ACHN (cell line): Measurements from ENCODE around the gene MYO1D.
A peak's percentile ranks its signal among the peaks of the same experiment; 100 is the strongest.
"Not testable (repeated sequence)": the region's sequence is repeated elsewhere in the genome, so short reads cannot be mapped to it uniquely, and the experiment has no call there.

Experiments used
- DNase-seq: peaks from one replicate; pipeline ENCODE4 v3.0.0-alpha.2; 2015
- in situ Hi-C: cut with HindIII; loops from 2 replicates; pipeline ENCODE4 v1.10.0; 2017; ENCODE audit warnings: low sequenced_read_pairs, low pct_ligation_motif_present, low pct_unique_long_range_greater_than_20kb

MYO1D gene

DNA sequence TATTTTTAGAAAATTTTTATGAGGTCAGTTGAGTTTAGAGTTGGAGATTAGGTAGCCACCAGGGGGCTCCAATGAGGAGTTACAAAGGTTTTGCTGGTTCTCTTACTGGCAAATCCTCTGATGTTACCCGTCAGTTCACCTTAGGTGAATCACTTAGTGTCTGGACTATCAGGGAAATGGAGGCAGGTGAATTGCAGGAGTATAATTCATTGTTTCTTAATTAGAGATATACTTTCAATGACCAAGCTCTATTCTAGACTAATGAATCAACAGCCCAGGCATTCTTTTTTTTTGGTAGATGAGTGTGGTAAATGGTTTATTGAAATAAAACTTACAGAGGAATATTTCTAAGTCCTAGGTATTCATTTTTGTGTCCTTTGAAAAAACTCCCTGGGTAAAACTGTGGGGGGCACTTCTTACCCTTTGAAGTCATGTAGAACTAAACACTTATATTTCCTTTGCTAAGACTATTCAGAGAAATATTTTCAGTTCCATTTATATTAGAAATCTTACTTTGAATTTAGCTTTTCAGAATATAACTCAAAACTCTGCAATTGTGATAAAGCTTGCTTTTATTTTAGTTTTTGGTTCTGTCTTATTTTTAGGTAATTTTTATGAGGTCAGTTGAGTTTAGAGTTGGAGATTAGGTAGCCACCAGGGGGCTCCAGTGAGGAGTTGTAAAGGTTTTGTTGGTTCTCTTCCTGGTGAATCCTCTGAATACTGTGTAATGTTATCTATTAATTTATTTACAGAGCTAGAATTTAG is 414.9 kb downstream of the MYO1D start:
- in situ Hi-C loops: no loop called here
- peak; percentile 77 for DNase-seq

- in situ Hi-C loops: no loop called here
- no peak for DNase-seq
These were observed 415.4 kb downstream of the MYO1D start for GRCh38 chr17:32461498-32461852.

DNA sequence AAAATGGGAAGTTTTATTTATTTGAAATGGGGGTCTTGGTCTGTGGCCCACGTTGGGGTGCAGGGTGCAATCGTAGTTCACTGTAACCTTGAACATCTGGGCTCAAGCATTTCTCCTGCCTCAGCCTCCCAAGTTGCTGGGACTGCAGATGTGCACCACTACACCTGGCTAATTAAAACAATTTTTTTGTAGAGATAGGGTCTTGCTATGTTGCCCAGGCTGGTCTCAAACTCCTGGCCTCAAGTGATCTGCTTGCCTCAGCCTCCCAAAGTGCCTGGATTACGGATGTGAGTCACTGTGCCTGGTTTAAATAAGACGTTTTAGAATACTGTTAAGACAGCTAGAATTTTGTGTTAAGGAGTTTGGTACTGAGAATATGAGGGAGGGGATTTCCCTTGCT is 416.9 kb downstream of the MYO1D start:
- in situ Hi-C loops: no loop called here

GRCh38 chr17:32458371-32458770 is 418.6 kb downstream of the MYO1D start:
- no peak for DNase-seq
- in situ Hi-C loops: no loop called here

More for the DNA sequence above, 416.9 kb downstream of the MYO1D start:
- no peak for DNase-seq

DNA sequence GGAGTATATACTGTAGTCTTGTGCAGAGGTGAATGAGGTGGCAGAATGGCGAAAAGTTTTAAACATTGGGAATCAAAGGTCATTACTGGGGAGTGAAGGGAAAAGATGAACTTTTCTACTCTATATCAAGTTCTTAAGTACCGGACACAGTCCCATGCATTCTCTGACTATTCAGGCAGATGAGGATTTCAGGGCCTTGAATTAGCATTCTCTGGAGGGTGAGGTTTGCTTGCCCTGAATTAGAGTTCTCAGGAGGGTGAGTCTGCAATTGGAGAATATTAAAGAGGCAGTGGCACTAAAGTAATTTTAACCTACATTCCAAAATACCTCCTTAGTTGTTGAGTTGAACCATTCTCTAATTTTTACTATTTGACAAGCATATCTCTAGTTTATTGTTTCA is 423.6 kb downstream of the MYO1D start:
- in situ Hi-C loops: no loop called here
- no peak for DNase-seq

GRCh38 chr17:32452281-32452680 is 424.6 kb downstream of the MYO1D start:
- DNase-seq: no peak
- in situ Hi-C loops: no loop called here

GRCh38 chr17:32451879-32452278 is 425.0 kb downstream of the MYO1D start:
- DNase-seq: no peak
- in situ Hi-C loops: no loop called here

DNA sequence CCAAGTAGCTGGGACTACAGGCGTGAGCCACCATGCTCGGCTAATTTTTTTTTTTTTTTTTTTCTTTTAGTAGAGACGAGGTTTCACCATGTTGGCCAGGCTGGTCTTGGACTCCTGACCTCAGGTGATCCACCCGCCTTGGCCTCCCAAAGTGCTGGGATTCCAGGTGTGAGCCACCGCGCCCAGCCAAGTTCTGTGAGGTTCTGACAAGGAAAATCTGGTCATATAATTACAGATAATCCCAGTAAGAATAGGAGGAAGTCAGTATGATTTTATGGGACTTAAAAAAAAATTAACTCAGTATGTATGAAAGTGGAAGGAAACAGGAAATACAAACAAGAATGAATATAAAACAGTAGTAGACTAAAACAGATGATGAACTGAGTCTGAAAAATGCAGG is 426.5 kb downstream of the MYO1D start:
- in situ Hi-C loops, DNase-seq: not testable (repeated sequence)

- in situ Hi-C loops: no loop called here
- no peak for DNase-seq
These were observed 427.0 kb downstream of the MYO1D start for GRCh38 chr17:32449963-32450362.

DNA sequence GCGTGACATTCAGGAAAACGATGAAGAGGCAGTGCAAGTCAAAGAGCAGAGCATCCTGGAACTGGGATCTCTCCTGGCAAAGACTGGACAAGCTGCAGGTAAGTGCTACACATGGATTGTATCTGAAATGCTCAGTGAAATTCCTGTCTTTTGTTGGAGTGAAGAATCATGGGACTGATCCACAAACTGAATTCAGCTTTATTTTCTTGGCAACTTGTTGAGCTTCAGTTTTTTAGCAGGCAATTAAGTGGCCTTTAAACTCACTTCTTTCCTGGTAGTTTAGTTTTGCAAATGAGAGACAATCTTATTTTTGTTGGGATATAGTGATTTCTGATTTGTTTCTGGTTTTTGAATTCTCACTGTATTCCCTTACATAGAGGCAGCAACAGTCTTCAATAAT is 430.0 kb downstream of the MYO1D start:
- DNase-seq: no peak
- in situ Hi-C loops: no loop called here

- DNase-seq: peak; percentile 17
- in situ Hi-C loops: no loop called here
These were observed 431.0 kb downstream of the MYO1D start for GRCh38 chr17:32445971-32446370.

DNA sequence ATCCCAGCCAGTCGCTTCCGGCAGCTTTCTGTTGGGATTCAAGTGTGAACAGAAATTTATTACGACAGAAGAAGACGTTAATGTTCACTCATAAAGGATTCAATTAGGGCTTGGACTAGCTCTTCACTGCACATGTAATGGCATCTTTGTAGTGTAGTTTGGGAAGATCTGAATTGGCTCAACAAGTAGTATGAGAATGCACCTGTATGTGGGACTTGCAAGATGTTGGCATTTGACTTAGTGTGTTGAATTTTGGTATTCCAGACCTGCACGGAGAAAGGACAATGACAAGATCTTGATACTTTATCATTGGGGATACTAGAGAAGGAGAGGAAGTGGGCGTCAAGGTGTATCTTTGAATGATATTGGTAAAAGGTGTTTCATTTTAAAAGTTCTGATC is 431.4 kb downstream of the MYO1D start:
- in situ Hi-C loops: no loop called here
- no peak for DNase-seq

DNA sequence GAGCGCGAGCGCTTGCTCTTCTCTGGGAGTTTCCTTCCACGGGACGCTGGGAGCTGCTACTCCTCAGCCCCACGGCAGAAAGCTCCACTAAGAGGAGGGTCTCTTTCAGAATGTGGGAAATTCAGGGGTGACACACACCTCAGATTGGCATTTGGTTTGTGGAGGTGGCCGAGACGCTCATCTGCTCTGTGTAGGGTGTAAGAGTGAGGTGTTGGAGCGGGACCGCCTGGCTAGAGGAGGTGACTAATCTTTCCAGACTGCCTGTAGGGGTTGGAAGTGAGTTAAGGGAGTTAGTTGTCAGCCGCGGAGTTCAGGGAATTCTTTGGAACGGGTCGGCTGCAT is 431.9 kb downstream of the MYO1D start:
- in situ Hi-C loops: no loop called here
- peak; percentile 86 for DNase-seq

DNA sequence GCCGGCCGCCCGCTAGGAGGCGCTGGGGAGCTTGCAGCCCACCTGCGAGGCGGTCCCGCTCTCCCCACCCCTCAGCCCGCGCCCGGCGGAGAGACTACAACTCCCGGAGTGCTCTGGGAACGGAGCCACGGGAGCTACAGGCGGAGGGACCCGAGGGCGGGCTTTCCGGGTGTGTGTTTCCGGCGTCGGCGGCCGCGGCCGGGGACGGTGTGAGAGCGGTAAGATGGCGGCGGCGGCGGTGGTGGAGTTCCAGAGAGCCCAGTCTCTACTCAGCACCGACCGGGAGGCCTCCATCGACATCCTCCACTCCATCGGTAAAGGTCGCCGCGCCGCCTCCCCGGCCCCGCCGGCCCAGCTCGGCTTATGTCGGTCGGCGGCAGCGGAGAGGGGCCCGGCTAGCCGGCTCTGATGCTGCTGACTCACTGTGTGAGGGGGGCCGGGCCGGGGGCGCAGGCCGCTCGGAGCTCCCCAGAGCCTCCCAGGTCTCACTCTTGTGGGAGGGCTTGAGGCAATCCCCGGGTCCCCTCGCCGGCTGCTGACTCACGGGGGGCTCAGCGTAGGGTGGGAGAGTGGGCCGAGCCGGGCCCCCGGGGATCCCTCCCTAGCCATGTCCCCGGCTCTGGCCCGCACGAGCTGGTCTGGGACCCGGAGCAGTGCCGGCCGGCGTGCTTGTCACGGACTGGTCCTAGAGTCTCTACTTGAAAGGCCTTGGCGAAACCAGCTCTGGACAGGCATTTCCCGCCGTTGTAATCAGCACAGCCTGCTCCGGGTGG is 432.4 kb downstream of the MYO1D start, which contains the start of gene PSMD11:
Gene PSMD11 (plus strand): TSS at position 210 of the 773 bp plus-strand sequence. CDS start 14 bp downstream, at position 224.
- DNase-seq: peak; percentile 98
- in situ Hi-C loops: no loop called here

- in situ Hi-C loops: no loop called here
- no peak for DNase-seq
These were observed 433.1 kb downstream of the MYO1D start for GRCh38 chr17:32443827-32444300.
